Loucy (cell line): ENCODE results near the gene PRPSAP2.

Experiments
- CTCF ChIP-seq: fragments of 200-600 bp; sonication (generic); conservative IDR thresholded peaks from 2 replicates; pipeline ENCODE4 v1.5.1; 2014; ENCODE audit warnings: mild to moderate bottlenecking, antibody characterized with exemption, low read length
- EZH2phosphoT487 ChIP-seq: fragments of 200-600 bp; IDR thresholded peaks from 2 replicates; pipeline ENCODE4 v1.6.1; 2018; ENCODE audit warnings: antibody characterized with exemption, mild to moderate bottlenecking, moderate library complexity, borderline replicate concordance

- TF ChIP-seq CTCF = no peak
- no peak for TF ChIP-seq EZH2phosphoT487
These were observed 38.2 kb downstream of the PRPSAP2 start for GRCh38 chr17:18896146-18896545.
